SK-N-SH (cell line): ENCODE results near the gene MYO1B. TPM values are rescaled to one million over a fixed set of nuclear protein-coding genes. Genes with fewer than 3 reads are reported as not detected.

Experiments
- CTCF ChIA-PET: fragments of 300-600, 350-600 bp; formaldehyde crosslinking; extraction: SDS; loops from one replicate; lab custom pipeline; 2021; lab: Yijun Ruan, JAX
- POLR2A ChIA-PET: fragments of 350-600 bp; sonication (Branson Sonifier 250); formaldehyde crosslinking; extraction: SDS; loops from one replicate; lab custom pipeline; 2020; ENCODE audit warnings: antibody characterized with exemption, inconsistent platforms; lab: Yijun Ruan, JAX
- DNase-seq: peaks from one replicate; pipeline ENCODE4 v3.0.0; 2012
- H2AFZ ChIP-seq: fragments of 200-600 bp; sonication (generic); 2 replicates; pipeline ENCODE4 v1.8.1; 2016; ENCODE audit warnings: antibody characterized with exemption, mild to moderate bottlenecking, low read depth
- H3F3A ChIP-seq: fragments of 200-600 bp; sonication (generic); replicated peaks from 2 replicates; pipeline ENCODE3; 2016; ENCODE audit warnings: antibody characterized with exemption, mild to moderate bottlenecking; ENCODE audit not compliant: insufficient read depth
- H3K27ac ChIP-seq, 2 experiments: fragments of 200-500 bp in 1 of 2; fragments of 200-600 bp in 1 of 2; sonication (Bioruptor generic) in 1 of 2; sonication (generic), shearing (Covaris generic) in 1 of 2; 2 replicates each; pipeline versions ENCODE4 v1.5.1 to v1.6.1; 2014 to 2016; ENCODE audit warnings: low read depth in 2 of 2, inconsistent platforms in 1 of 2, low read length in 1 of 2, mild to moderate bottlenecking in 1 of 2, mixed read lengths in 1 of 2
- H3K27me3 ChIP-seq: fragments of 200-600 bp; sonication (generic), shearing (Covaris generic); 2 replicates; pipeline ENCODE4 v1.6.1; 2016; ENCODE audit warnings: mixed run types; ENCODE audit not compliant: insufficient read depth
- H3K36me3 ChIP-seq, 2 experiments: fragments of 200-500 bp in 1 of 2; fragments of 200-600 bp in 1 of 2; sonication (Bioruptor generic) in 1 of 2; sonication (generic) in 1 of 2; replicated peaks in 1 of 2; 2 replicates each; pipeline versions ENCODE3 to v1.5.1; 2014 to 2016; ENCODE audit warnings: low read length in 1 of 2, mild to moderate bottlenecking in 1 of 2; ENCODE audit not compliant: insufficient read depth in 2 of 2, control insufficient read depth in 1 of 2
- H3K4me1 ChIP-seq, 2 experiments: fragments of 200-500 bp in 1 of 2; fragments of 200-600 bp in 1 of 2; sonication (Bioruptor generic) in 1 of 2; sonication (generic), shearing (Covaris generic) in 1 of 2; 2 replicates each; pipeline versions ENCODE4 v1.5.1 to v1.6.1; 2014 to 2016; ENCODE audit warnings: low read depth in 1 of 2, low read length in 1 of 2, mixed run types in 1 of 2; ENCODE audit not compliant: insufficient read depth in 2 of 2, control insufficient read depth in 1 of 2
- H3K4me2 ChIP-seq: fragments of 200-600 bp; sonication (generic), shearing (Covaris generic); 2 replicates; pipeline ENCODE4 v1.6.1; 2017; ENCODE audit warnings: mixed run types
- H3K4me3 ChIP-seq, 2 experiments: fragments of 200-500 bp in 1 of 2; fragments of 200-600 bp in 1 of 2; sonication (Bioruptor generic) in 1 of 2; sonication (generic), shearing (Covaris generic) in 1 of 2; 2 replicates each; pipeline versions ENCODE4 v1.5.1 to v1.8.1; 2014 to 2016; ENCODE audit warnings: low read depth in 2 of 2, inconsistent platforms in 1 of 2, low read length in 1 of 2, mild to moderate bottlenecking in 1 of 2, mixed read lengths in 1 of 2, moderate library complexity in 1 of 2
- H3K79me2 ChIP-seq: fragments of 200-600 bp; sonication (generic); 2 replicates; pipeline ENCODE4 v1.8.1; 2017; ENCODE audit warnings: mild to moderate bottlenecking; ENCODE audit not compliant: insufficient read depth
- H3K9ac ChIP-seq: fragments of 200-600 bp; sonication (generic); 2 replicates; pipeline ENCODE4 v1.6.1; 2017; ENCODE audit warnings: mixed run types
- H3K9me2 ChIP-seq: fragments of 200-600 bp; sonication (generic); 2 replicates; pipeline ENCODE4 v1.6.1; 2017; ENCODE audit warnings: mixed run types
- H3K9me3 ChIP-seq: fragments of 200-600 bp; sonication (generic); 2 replicates; pipeline ENCODE4 v1.6.1; 2017; ENCODE audit warnings: mixed run types, mild to moderate bottlenecking, moderate library complexity
- H4K20me1 ChIP-seq: fragments of 200-600 bp; sonication (generic); 2 replicates; pipeline ENCODE4 v1.6.1; 2017; ENCODE audit warnings: mild to moderate bottlenecking, mixed run types; ENCODE audit not compliant: insufficient read depth
- FOSL2 ChIP-seq: IDR thresholded peaks from 2 replicates; pipeline ENCODE4 v1.4.0; 2012; ENCODE audit warnings: low read depth, mild to moderate bottlenecking, moderate library complexity, borderline replicate concordance
- GABPA ChIP-seq: IDR thresholded peaks from 2 replicates; pipeline ENCODE4 v1.4.0; 2012; ENCODE audit warnings: low read depth, mild to moderate bottlenecking
- MXI1 ChIP-seq: IDR thresholded peaks from 2 replicates; pipeline ENCODE4 v1.6.1; 2012; ENCODE audit warnings: mild to moderate bottlenecking, low read depth, low read length, improper control_type of control experiment
- NFIC ChIP-seq: IDR thresholded peaks from 2 replicates; pipeline ENCODE4 v1.4.0; 2012; ENCODE audit warnings: borderline replicate concordance
- POLR2AphosphoS5 ChIP-seq: IDR thresholded peaks from 2 replicates; pipeline ENCODE4 v1.6.1; 2012; ENCODE audit warnings: low read depth, low read length
- RXRA ChIP-seq: IDR thresholded peaks from 2 replicates; pipeline ENCODE4 v1.4.0; 2012; ENCODE audit warnings: low read depth, mild to moderate bottlenecking, borderline replicate concordance
- SMC3 ChIP-seq: IDR thresholded peaks from 2 replicates; pipeline ENCODE4 v1.6.1; 2012; ENCODE audit warnings: low read depth, low read length, improper control_type of control experiment
- TEAD4 ChIP-seq: IDR thresholded peaks from 2 replicates; pipeline ENCODE4 v1.4.0; 2012; ENCODE audit warnings: mild to moderate bottlenecking, borderline replicate concordance; ENCODE audit not compliant: insufficient read depth
- WGBS: methylation state at CpG from one replicate; pipeline ENCODE4 v1.1.6; 2017; ENCODE audit warnings: low lambda C conversion rate; 5-methylcytosine and 5-hydroxymethylcytosine counted together
- polyA plus RNA-seq, 3 experiments: library from polyadenylated mRNA; depleted of rRNA; stranded (reverse); fragments of >200 nt; gene quantifications; 2 replicates each; pipeline ENCODE4 v1.2.3, GENCODE V29; 2012
- TF ChIP-seq, protein P1 (sequence below): IDR thresholded peaks from 2 replicates; pipeline ENCODE4 v1.4.0; 2012; ENCODE audit warnings: low read depth, borderline replicate concordance
- TF ChIP-seq, protein P2 (sequence below): fragments of 150-350 bp; IDR thresholded peaks from 2 replicates; pipeline ENCODE4 v1.6.1; 2016; ENCODE audit warnings: mild to moderate bottlenecking, low read depth, low read length
- TF ChIP-seq, protein P3 (sequence below): fragments of 150-350 bp; IDR thresholded peaks from 2 replicates; pipeline ENCODE4 v1.6.1; 2017; ENCODE audit warnings: antibody characterized with exemption, low read length, low read depth, borderline replicate concordance

MYO1B gene
- polyA plus RNA-seq, 1 of the 3 experiments (the other 2 are of a cell fraction) = 20.2 TPM

DNA sequence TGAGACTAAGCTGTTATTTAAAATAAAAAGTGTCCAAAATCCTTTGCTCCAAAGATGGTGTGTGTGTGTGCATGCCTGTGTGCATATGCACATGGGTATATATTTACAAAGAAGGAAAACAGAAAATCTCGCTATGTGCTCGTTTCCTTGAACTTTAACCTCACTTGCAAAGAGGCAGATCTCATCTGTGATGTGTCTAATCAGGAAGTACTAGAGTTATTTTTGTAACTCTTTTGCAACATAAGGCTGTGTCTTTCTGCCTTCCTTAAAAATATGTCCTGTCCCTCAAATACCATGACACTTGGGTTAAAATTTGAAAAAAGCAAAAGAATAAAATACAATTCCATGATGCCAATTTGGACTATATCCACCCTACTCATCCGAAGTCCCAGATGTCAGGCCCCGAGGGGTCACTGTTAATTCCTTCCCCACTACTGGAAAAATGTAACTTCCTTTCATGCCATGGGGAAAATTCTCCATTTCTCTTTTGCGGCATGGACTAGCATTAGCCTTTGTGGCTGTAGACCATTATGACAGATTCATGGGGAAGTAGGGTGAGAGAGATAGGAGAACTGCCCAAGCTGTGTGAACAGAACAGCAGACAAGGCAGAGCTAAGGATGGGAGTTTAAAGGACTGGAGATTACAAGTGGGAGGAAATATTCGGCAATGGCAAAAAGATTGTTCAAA lies 191.3 kb downstream of the MYO1B start:
- no peak overlapping the region for H3K27ac ChIP-seq
- TF ChIP-seq, protein P1, sequence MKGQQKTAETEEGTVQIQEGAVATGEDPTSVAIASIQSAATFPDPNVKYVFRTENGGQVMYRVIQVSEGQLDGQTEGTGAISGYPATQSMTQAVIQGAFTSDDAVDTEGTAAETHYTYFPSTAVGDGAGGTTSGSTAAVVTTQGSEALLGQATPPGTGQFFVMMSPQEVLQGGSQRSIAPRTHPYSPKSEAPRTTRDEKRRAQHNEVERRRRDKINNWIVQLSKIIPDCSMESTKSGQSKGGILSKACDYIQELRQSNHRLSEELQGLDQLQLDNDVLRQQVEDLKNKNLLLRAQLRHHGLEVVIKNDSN = no peak
- no peak for TF ChIP-seq TEAD4
- ChIA-PET CTCF (interaction anchor here (2.3 kb wide), 1 partner anchor 65 kb away, joined by 7 read pairs; no protein-coding TSS in a partner anchor), POLR2A (interaction anchor here (0.5 kb wide), 1 partner anchor 17 kb away, joined by 3 read pairs; no protein-coding TSS in a partner anchor)
- H3F3A ChIP-seq = no peaks in the 10 kb centered on the region
- no peaks in the 10 kb centered on the region for H4K20me1 ChIP-seq
- H3K4me1 ChIP-seq = peaks cover 0 to 1% of the 10 kb centered on the region in 2 experiments; a peak in 1 of 4 replicates
- no peaks in the 10 kb centered on the region for H3K9me3 ChIP-seq
- WGBS = 75% methylated on average over 6 of the region's 6 CpGs
- DNase-seq = peak; percentile 12
- no peaks in the 10 kb centered on the region for H3K27me3 ChIP-seq
- H3K4me3 ChIP-seq = no peak overlapping the region
- H3K9ac ChIP-seq = no peak overlapping the region
- H3K36me3 ChIP-seq = no peaks in the 10 kb centered on the region
- H3K4me2 ChIP-seq = no peak overlapping the region
- no peak overlapping the region for H2AFZ ChIP-seq
- no peaks in the 10 kb centered on the region for H3K79me2 ChIP-seq
- no peaks in the 10 kb centered on the region for H3K9me2 ChIP-seq

DNA sequence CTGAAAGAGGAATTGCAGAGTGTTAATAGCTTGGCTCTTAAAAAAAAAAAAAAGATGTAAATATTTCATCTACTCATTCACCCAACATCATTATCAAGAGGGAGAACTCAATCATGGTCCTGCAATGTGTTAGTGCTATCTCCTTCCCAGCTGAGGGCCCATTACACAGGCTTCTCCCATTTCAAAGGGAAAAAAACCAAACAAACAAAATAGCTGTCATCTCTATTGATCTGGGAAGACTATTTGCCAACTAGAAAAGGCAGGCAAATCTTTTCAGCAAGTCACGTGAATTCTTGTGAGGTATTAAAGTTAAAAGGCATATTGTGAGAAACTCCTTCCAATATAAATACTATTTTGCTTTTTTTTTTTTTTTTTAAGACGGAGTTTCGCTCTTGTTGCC lies 194.3 kb downstream of the MYO1B start:
- Histone ChIP-seq H3K9ac (no peak overlapping the region), H3K4me2 (no peak overlapping the region), H3K27ac (no peak overlapping the region), H3K79me2 (no peaks in the 10 kb centered on the region), H3K4me3 (no peak overlapping the region), H2AFZ (no peak overlapping the region), H3K27me3 (no peaks in the 10 kb centered on the region), H3K9me3 (no peaks in the 10 kb centered on the region), H4K20me1 (no peaks in the 10 kb centered on the region), H3K4me1 (peaks cover 0 to 4% of the 10 kb centered on the region in 2 experiments; a peak in 1 of 4 replicates), H3K36me3 (no peaks in the 10 kb centered on the region)
- WGBS = 86% methylated on average over 3 of the region's 3 CpGs
- no peak for DNase-seq
- CTCF ChIA-PET = interaction anchor here (1.1 kb wide), 1 partner anchor 9 kb away, joined by 3 read pairs; no protein-coding TSS in a partner anchor
- POLR2A ChIA-PET = no interaction called here
- no peak for TF ChIP-seq MXI1
- no peak for TF ChIP-seq SMC3
- TF ChIP-seq RXRA = no peak
- TF ChIP-seq FOSL2 = no peak
- no peak for TF ChIP-seq POLR2AphosphoS5
- TF ChIP-seq GABPA = no peak
- TF ChIP-seq, protein P2, sequence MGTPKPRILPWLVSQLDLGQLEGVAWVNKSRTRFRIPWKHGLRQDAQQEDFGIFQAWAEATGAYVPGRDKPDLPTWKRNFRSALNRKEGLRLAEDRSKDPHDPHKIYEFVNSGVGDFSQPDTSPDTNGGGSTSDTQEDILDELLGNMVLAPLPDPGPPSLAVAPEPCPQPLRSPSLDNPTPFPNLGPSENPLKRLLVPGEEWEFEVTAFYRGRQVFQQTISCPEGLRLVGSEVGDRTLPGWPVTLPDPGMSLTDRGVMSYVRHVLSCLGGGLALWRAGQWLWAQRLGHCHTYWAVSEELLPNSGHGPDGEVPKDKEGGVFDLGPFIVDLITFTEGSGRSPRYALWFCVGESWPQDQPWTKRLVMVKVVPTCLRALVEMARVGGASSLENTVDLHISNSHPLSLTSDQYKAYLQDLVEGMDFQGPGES = no peak
- TF ChIP-seq, protein P3, sequence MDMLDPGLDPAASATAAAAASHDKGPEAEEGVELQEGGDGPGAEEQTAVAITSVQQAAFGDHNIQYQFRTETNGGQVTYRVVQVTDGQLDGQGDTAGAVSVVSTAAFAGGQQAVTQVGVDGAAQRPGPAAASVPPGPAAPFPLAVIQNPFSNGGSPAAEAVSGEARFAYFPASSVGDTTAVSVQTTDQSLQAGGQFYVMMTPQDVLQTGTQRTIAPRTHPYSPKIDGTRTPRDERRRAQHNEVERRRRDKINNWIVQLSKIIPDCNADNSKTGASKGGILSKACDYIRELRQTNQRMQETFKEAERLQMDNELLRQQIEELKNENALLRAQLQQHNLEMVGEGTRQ = no peak
- no peak for TF ChIP-seq NFIC
- TF ChIP-seq, all 33 proteins: peak for 0
- Histone ChIP-seq H3K9me2 (no peaks in the 10 kb centered on the region), H3F3A (no peaks in the 10 kb centered on the region)
